GM19463 (cell line): ENCODE results near the gene ACSBG1.
A peak's percentile ranks its signal among the peaks of the same experiment; 100 is the strongest.

Source experiments
- ATAC-seq: cut with Tn5 transposase; IDR thresholded peaks from one replicate; pipeline ENCODE4 v1.9.1; 2021; ENCODE audit warnings: mild to moderate bottlenecking, moderate library complexity; ENCODE audit not compliant: unreplicated experiment

Gene ACSBG1

DNA sequence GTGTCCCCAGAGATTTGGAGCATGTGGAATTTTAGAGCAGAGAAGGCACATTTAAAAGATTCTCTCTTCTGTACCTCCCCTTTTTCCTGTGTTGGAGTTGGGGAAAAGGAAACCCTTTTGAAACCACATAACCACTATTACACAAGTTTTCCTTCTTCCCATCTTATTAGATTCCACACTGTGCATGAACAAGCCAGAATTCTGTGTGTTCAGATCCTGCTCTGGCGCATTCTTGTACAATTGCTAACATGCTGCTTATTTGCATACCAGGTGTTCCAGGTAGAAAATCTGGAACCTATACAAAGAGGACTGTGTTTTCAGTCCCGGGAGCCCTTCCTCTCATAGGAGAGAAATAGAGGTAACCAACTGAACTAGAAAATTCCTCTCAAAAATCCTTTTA, 100.6 kb downstream of the ACSBG1 start:
- no peak for ATAC-seq

GRCh38 chr15:78131295-78132061, 102.9 kb downstream of the ACSBG1 start, which contains the start of gene CIB2:
Gene CIB2 (minus strand): TSS chr15:78131445. CDS start chr15:78131215, 230 bp downstream.
- peak; percentile 93 for ATAC-seq

- peak; percentile 45 for ATAC-seq
Measured at GRCh38 chr15:78130466-78131294, 103.7 kb downstream of the ACSBG1 start.

DNA sequence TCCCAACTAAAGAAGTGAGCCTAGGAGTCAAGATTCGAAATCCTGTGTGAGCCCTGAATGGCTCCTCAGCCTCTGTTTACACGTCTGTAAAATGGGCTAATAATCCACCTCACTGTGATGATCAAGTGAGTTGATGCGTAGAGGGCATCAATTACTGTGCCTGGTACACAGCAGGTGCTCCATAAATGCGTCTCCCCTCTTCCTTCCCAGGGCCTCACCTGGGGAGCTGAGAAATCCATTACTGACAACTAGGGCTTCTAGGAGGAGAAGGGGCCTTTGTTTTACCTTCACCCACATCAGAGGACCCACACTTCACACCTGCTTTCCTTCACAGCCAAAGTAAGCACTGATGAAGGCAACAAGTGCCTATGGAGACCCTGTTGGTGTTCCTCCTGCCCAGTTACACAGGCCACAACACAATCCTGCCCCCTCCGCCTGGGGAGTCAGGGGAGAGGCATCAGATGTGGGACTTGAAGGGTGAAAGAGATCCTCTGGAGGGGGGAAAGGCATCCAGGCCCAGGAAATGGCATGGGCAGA, 104.5 kb downstream of the ACSBG1 start:
- no peak for ATAC-seq

GRCh38 chr15:78129077-78129750, 105.2 kb downstream of the ACSBG1 start:
- ATAC-seq = no peak

DNA sequence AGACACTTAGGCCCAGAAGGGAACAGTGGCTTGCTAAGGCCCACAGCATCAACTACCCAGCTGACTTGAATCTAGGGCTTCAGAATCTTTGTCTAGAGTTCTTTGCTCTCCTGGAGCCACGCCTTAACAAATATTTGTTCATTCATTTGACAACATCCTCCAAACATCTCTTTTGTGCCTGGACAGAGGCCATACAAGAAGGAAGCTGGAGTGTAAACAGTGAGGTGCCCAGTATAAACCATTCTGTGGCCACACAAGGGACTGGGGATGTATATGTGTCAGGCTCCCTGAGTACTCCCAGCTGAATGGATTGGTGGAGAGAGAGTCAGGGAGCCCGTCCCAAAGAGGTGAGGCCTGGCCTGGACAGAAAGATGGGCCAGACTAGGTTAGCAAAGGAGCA, 106.5 kb downstream of the ACSBG1 start:
- no peak for ATAC-seq

- ATAC-seq = no peak
Measured at GRCh38 chr15:78125267-78125666, 109.1 kb downstream of the ACSBG1 start.

GRCh38 chr15:78120523-78120922, 113.8 kb downstream of the ACSBG1 start:
- ATAC-seq = no peak
